Suprapubic skin (tissue), 4 donors: ENCODE results near the gene NACC2. TPM values are rescaled to one million over a fixed set of nuclear protein-coding genes. Genes with fewer than 3 reads are reported as not detected.
A peak's percentile ranks its signal among the peaks of the same experiment; 100 is the strongest.
"Not testable (repeated sequence)": the region's sequence is repeated elsewhere in the genome, so short reads cannot be mapped to it uniquely, and the experiment has no call there.

Experiments used
- DNase-seq, 2 donors: peaks; one replicate each; pipeline ENCODE4 v3.0.0-alpha.2; 2019; ENCODE audit warnings: low spot score in 2 of 2
- H3K27ac ChIP-seq: fragments of 200-600 bp; sonication (generic); one replicate; pipeline ENCODE4 v1.5.1; 2019
- H3K27me3 ChIP-seq: fragments of 200-600 bp; sonication (generic); one replicate; pipeline ENCODE4 v1.5.1; 2019
- H3K36me3 ChIP-seq: fragments of 200-600 bp; sonication (generic); one replicate; pipeline ENCODE4 v1.5.1; 2019
- H3K4me1 ChIP-seq: fragments of 200-600 bp; sonication (generic); one replicate; pipeline ENCODE4 v1.5.1; 2019
- H3K4me3 ChIP-seq: fragments of 200-600 bp; sonication (generic); one replicate; pipeline ENCODE4 v1.5.1; 2019; ENCODE audit warnings: mild to moderate bottlenecking
- H3K9me3 ChIP-seq: fragments of 200-600 bp; sonication (generic); one replicate; pipeline ENCODE4 v1.5.1; 2019
- EP300 ChIP-seq: sonication (generic); formaldehyde crosslinking; IDR thresholded peaks from one replicate; pipeline ENCODE4 v1.6.1; 2017; ENCODE audit warnings: antibody characterized with exemption
- POLR2A ChIP-seq, 2 donors: fragments of 450-650 bp; IDR thresholded peaks; one replicate each; pipeline ENCODE4 v1.6.1; 2017; ENCODE audit warnings: antibody characterized with exemption in 2 of 2, mild to moderate bottlenecking in 2 of 2, moderate library complexity in 2 of 2
- POLR2AphosphoS5 ChIP-seq, 3 donors: sonication (generic); formaldehyde crosslinking; IDR thresholded peaks; one replicate each; pipeline ENCODE4 v1.6.1; 2017; ENCODE audit warnings: antibody characterized with exemption in 3 of 3
- WGBS: methylation state at CpG from one replicate; pipeline ENCODE4 v1.1.5; 2018; 5-methylcytosine and 5-hydroxymethylcytosine counted together
- total RNA-seq, 4 donors: library from RNA; depleted of rRNA; stranded (reverse); fragments of >200 nt; gene quantifications; one replicate each; pipeline ENCODE4 v1.1.0, GENCODE V29; 2016
- TF ChIP-seq, protein P1 (sequence below), 2 donors: fragments of 200-600 bp in 1 of 2; fragments of 450-650 bp in 1 of 2; sonication (generic) in 1 of 2; IDR thresholded peaks; one replicate each; pipeline ENCODE4 v1.5.1; 2016 to 2019; ENCODE audit warnings: antibody characterized with exemption in 2 of 2, mild to moderate bottlenecking in 1 of 2, moderate library complexity in 1 of 2

Gene NACC2
- total RNA-seq, 4 donors from 2014 or later = 12.1 to 14.9 (median 13.7) TPM

DNA sequence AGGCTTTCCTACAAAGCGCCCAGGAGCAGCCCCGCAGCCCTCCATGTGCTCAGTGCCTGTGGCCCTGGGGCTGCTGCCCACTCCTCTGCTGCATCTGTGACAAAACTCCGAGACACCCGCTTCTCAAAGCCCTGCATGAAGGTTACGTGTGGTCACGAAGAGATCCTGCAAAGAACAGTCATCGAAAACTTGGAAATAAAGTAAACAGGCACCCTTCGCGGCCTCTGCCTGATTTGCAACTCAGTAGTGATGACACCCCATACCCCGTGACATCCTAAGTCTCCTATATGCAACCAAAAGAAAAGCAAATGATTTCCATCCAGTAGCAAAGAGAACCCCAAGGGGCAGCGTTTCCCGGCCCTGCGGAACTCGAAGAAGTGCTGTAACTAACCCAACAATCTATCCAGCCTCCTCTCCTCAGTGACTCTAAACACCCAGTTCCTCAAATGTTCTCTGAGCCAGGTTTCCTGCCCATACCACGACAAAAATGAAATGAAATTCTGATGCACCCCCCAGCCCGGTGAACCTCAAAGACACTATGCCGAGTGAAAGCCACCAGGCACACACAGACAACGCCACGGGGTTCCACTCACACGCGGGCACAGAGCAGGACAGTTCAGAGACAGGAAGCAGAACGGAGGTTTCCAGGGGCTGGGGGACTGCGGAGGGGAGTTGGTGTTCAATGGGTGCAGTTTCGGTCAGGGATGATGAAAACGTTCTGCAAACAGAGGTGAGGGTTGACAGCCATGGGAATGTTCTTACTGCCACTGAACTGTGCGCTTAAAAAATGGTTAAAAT lies 19.0 kb downstream of the NACC2 start:
- TF ChIP-seq POLR2AphosphoS5 (IDR thresholded peaks at IDR 0.05) (no peak), EP300 (no peak), POLR2A (IDR thresholded peaks at IDR 0.05) (no peak)
- TF ChIP-seq, protein P1, sequence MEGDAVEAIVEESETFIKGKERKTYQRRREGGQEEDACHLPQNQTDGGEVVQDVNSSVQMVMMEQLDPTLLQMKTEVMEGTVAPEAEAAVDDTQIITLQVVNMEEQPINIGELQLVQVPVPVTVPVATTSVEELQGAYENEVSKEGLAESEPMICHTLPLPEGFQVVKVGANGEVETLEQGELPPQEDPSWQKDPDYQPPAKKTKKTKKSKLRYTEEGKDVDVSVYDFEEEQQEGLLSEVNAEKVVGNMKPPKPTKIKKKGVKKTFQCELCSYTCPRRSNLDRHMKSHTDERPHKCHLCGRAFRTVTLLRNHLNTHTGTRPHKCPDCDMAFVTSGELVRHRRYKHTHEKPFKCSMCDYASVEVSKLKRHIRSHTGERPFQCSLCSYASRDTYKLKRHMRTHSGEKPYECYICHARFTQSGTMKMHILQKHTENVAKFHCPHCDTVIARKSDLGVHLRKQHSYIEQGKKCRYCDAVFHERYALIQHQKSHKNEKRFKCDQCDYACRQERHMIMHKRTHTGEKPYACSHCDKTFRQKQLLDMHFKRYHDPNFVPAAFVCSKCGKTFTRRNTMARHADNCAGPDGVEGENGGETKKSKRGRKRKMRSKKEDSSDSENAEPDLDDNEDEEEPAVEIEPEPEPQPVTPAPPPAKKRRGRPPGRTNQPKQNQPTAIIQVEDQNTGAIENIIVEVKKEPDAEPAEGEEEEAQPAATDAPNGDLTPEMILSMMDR (IDR thresholded peaks at IDR 0.05) = no peak
- H3K4me3 ChIP-seq = no peak overlapping the region
- no peak overlapping the region for H3K27ac ChIP-seq
- no peaks in the 10 kb centered on the region for H3K27me3 ChIP-seq
- peaks cover 11% of the 10 kb centered on the region for H3K4me1 ChIP-seq
- H3K36me3 ChIP-seq = no peaks in the 10 kb centered on the region
- DNase-seq = no peak
- WGBS = 83% methylated on average over 26 of the region's 26 CpGs
- H3K9me3 ChIP-seq = no peaks in the 10 kb centered on the region

DNA sequence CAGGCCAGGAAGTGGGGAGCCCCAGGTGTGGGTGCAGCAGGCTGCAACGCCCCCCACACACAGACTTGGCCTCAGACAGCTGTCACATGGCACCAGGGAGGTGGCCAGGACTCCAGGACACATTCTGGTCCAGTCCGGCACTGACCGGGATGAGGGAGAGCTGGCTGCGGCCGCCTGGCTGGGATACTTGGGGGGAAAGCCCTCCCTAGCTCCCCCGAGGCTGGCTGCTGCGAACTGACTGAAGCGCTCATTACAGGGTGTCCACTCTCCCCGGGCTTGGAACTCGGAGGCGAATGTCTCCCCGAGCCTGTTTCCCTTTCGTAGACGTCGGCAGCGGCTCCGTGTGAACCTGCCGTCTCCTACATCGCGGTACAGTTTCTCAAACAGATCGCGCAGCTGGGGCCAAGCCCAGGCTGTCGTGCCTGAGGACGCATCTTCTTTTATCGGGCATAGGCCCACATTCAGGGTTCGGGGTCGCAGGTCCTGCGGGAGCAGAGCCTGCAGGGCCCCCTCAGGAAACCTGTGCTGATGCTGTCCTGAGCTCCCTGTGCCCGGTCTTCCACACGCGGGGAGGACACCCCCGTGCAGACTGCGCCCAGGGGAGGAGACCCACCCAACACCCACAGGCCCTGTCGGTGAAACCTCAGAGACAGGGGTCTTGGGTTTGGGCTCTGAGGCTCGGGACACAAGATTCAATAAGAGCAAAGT lies 19.8 kb downstream of the NACC2 start:
- no peaks in the 10 kb centered on the region for H3K36me3 ChIP-seq
- peaks cover 11% of the 10 kb centered on the region for H3K4me1 ChIP-seq
- WGBS = 96% methylated on average over 18 of the region's 35 CpGs
- no peak for DNase-seq
- H3K9me3 ChIP-seq = no peaks in the 10 kb centered on the region
- TF ChIP-seq EP300 (no peak), POLR2A (IDR thresholded peaks at IDR 0.05) (no peak), POLR2AphosphoS5 (IDR thresholded peaks at IDR 0.05) (no peak)
- TF ChIP-seq, protein P1 (IDR thresholded peaks at IDR 0.05) = no peak
- H3K27ac ChIP-seq = no peak overlapping the region
- no peaks in the 10 kb centered on the region for H3K27me3 ChIP-seq
- no peak overlapping the region for H3K4me3 ChIP-seq

DNA sequence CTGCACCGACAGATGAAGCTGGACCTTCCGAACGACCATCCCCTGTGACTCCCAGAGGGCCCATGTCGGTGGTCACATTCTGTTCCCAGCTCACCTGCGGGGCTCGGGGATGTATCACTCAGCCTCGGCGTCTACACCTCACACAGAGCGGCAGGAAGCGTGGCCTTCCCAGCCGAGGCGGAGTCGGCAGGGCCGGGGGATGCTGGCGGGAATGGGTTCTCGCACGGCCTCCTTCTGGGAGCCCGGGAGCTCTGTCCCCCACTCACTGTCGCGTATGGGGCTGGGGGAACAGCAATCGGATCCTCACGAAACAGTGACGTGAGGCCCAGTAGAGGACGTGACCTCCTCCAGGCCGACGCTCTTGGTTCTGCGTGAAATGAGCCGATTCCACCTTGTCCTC lies 20.4 kb downstream of the NACC2 start:
- Histone ChIP-seq H3K4me3 (no peak overlapping the region), H3K36me3 (no peaks in the 10 kb centered on the region), H3K9me3 (no peaks in the 10 kb centered on the region), H3K27ac (no peak overlapping the region), H3K4me1 (peaks cover 7% of the 10 kb centered on the region), H3K27me3 (no peaks in the 10 kb centered on the region)
- no peak for DNase-seq
- TF ChIP-seq, protein P1 (IDR thresholded peaks at IDR 0.05) = no peak
- TF ChIP-seq POLR2A (IDR thresholded peaks at IDR 0.05) = no peak
- TF ChIP-seq EP300 = no peak
- no peak for TF ChIP-seq POLR2AphosphoS5 (IDR thresholded peaks at IDR 0.05)
- WGBS = 97% methylated on average over 15 of the region's 28 CpGs

DNA sequence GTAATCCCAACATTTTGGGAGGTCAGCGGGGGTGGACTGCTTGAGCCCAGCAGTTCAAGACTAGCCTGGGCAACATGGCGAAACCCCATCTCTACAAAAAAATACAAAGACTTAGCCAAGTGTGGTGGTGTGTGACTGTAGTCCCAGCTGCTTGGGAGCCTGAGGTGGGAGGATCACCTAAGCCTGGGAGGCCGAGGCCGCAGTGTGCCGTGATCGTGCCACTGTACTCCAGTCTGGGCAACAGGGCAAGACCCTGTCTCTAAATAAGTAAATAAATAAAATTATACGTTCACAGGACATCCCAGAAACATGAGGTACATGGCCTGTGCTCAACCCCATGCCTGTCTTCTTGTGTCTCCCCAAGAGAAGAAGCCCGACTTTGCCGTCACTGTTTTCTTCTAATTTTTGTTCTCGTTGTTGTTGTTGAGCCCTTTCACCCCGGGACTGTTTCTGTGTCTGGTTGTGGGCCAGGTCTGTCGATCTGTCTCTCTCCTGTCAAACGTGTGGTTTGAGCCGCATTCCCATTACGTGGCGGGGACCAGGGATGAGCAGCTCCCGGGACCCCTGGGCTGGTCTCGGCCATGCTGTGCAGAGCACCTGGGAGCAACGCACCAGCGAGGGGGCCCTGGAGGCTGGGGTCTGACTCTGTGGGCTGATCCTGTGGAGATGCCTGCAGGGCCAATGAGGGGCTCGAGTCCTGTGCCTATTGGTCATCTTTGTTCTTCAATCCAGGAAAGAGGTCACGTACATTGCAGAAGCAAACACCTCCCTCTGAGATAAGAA lies 32.2 kb downstream of the NACC2 start:
- TF ChIP-seq POLR2A (IDR thresholded peaks at IDR 0.05) (no peak), EP300 (no peak), POLR2AphosphoS5 (IDR thresholded peaks at IDR 0.05) (no peak)
- TF ChIP-seq, protein P1 (IDR thresholded peaks at IDR 0.05) = no peak
- 95% methylated on average over 16 of the region's 22 CpGs for WGBS
- peak in 1 of 2 donors; percentile 62 for DNase-seq

DNA sequence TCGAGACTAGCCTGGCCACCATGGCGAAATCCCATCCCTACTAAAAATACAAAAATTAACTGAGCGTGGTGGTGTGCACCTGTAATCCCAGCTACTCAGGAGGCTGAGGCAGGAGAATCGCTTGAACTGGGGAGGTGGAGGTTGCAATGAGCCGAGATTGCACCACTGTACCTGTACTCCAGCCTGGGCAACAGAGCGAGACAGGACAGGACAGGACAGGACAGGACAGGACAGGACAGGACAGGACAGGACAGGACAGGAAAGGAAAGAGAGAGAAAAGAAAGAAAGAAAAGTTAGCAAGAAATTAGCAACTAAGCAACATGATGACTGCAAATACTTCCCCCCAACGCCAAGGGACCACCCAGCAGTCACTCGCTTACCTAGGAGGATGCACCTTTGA lies 33.2 kb downstream of the NACC2 start:
- WGBS = 91% methylated on average over 8 of the region's 8 CpGs
- H3K27ac ChIP-seq = not testable (repeated sequence)

More for the DNA sequence above, 32.2 kb downstream of the NACC2 start:
- Histone ChIP-seq H3K27ac (no peak overlapping the region), H3K27me3 (no peaks in the 10 kb centered on the region), H3K36me3 (no peaks in the 10 kb centered on the region), H3K4me1 (peaks cover 15% of the 10 kb centered on the region), H3K9me3 (no peaks in the 10 kb centered on the region), H3K4me3 (no peak overlapping the region)

More for the DNA sequence above, 33.2 kb downstream of the NACC2 start:
- H3K4me3 ChIP-seq, H3K9me3 ChIP-seq, DNase-seq, H3K36me3 ChIP-seq, H3K27me3 ChIP-seq: not testable (repeated sequence)
- peaks cover 15% of the 10 kb centered on the region for H3K4me1 ChIP-seq
